Mucosa of rectum (tissue), 2 donors: ENCODE data around the gene CLBA1.

Source experiments
- H3K27ac ChIP-seq, 2 donors: one replicate each; pipeline ENCODE4 v1.7.0; 2013; ENCODE audit warnings: inconsistent platforms in 2 of 2, low read depth in 2 of 2, low read length in 2 of 2
- H3K27me3 ChIP-seq, 2 donors: one replicate each; pipeline ENCODE4 v1.7.0; 2013; ENCODE audit warnings: low read length in 2 of 2; ENCODE audit not compliant: control insufficient read depth in 2 of 2, insufficient read depth in 2 of 2
- H3K36me3 ChIP-seq, 2 donors: one replicate each; pipeline ENCODE4 v1.7.0; 2013; ENCODE audit warnings: low read length in 2 of 2; ENCODE audit not compliant: control insufficient read depth in 2 of 2, insufficient read depth in 2 of 2
- H3K4me1 ChIP-seq, 2 donors: one replicate each; pipeline ENCODE4 v1.7.0; 2013; ENCODE audit warnings: low read length in 2 of 2, mild to moderate bottlenecking in 1 of 2; ENCODE audit not compliant: control insufficient read depth in 2 of 2, insufficient read depth in 2 of 2
- H3K4me3 ChIP-seq, 2 donors: one replicate each; pipeline ENCODE4 v1.7.0; 2013; ENCODE audit warnings: low read length in 2 of 2
- H3K9ac ChIP-seq, 2 donors: one replicate each; pipeline ENCODE4 v1.7.0; 2013; ENCODE audit warnings: low read length in 2 of 2, low read depth in 1 of 2, mild to moderate bottlenecking in 1 of 2
- H3K9me3 ChIP-seq, 2 donors: one replicate each; pipeline ENCODE4 v1.7.0; 2013; ENCODE audit warnings: low read length in 2 of 2; ENCODE audit not compliant: control insufficient read depth in 2 of 2
- donor health status: healthy.
- donor health status: Normal muscosa, but diverticular disease.

The CLBA1 gene

GRCh38 chr14:105006831-105007592, 21.4 kb downstream of the CLBA1 start:
- Histone ChIP-seq H3K36me3 (peaks cover 17 to 18% of the 10 kb centered on the region in 2 donors), H3K27ac (no peak overlapping the region), H3K27me3 (no peaks in the 10 kb centered on the region), H3K9ac (no peak overlapping the region), H3K4me3 (no peak overlapping the region), H3K4me1 (no peaks in the 10 kb centered on the region), H3K9me3 (no peaks in the 10 kb centered on the region)

DNA sequence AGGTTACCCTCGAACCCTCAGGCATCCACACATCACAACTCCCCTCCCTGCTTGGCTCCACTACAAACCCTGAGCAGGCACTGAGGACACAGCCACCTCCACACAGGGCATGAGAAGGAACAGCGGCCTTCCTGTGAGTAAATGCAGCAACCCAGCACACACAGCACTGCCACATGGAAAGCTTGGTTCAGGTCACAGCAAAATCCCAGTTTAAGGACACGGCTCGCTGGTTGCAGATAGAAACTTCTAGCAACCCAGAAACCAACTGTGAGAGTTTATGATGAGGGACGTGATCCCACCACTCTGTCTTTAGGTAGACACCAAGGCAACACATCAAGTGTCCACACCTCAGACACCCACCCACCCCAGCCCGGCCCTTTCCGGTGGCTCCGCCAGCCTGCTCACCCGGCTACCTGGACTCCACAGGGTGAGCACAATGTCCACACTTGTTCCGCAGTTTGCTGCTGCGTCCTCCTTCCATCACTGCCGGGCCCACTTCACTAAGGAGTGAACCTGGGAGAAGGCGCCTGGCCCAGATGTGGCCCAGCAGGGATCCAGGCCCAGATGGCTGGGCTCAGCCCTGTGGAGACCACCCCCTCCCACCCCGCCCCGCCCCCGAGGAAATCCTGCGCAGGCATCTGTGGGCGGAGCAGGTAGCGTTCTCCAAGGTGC, 22.1 kb downstream of the CLBA1 start:
- no peaks in the 10 kb centered on the region for H3K27me3 ChIP-seq
- H3K4me3 ChIP-seq = no peak overlapping the region
- no peak overlapping the region for H3K27ac ChIP-seq
- H3K4me1 ChIP-seq = no peaks in the 10 kb centered on the region
- H3K36me3 ChIP-seq = peaks cover 17 to 18% of the 10 kb centered on the region in 2 donors
- no peak overlapping the region for H3K9ac ChIP-seq
- H3K9me3 ChIP-seq = no peaks in the 10 kb centered on the region

DNA sequence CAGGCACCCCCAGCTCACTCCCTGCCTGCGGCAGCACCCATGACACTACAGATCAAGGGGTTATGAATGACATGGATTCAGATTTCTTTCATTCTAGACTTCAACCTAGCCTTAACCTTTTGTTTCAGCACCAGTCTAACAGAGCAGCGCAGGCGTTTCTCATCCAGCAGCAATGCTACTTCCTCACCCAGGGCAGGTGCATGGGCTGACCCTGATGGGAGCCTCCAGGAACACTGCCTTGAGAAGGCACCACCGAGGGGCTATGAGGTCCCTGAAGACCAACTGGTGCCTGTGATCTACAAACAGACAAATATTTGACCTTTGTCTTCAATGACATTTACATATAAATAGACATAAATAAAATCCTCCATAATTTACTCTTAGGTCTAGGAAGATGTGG, 24.5 kb downstream of the CLBA1 start:
- Histone ChIP-seq H3K27ac (no peak overlapping the region), H3K27me3 (no peaks in the 10 kb centered on the region), H3K9me3 (no peaks in the 10 kb centered on the region), H3K9ac (no peak overlapping the region), H3K4me1 (no peaks in the 10 kb centered on the region), H3K36me3 (peaks cover 17 to 18% of the 10 kb centered on the region in 2 donors), H3K4me3 (no peak overlapping the region)

- H3K36me3 ChIP-seq = peaks cover 18 to 19% of the 10 kb centered on the region in 2 donors
Measured at GRCh38 chr14:105010891-105011291, 25.3 kb downstream of the CLBA1 start.

DNA sequence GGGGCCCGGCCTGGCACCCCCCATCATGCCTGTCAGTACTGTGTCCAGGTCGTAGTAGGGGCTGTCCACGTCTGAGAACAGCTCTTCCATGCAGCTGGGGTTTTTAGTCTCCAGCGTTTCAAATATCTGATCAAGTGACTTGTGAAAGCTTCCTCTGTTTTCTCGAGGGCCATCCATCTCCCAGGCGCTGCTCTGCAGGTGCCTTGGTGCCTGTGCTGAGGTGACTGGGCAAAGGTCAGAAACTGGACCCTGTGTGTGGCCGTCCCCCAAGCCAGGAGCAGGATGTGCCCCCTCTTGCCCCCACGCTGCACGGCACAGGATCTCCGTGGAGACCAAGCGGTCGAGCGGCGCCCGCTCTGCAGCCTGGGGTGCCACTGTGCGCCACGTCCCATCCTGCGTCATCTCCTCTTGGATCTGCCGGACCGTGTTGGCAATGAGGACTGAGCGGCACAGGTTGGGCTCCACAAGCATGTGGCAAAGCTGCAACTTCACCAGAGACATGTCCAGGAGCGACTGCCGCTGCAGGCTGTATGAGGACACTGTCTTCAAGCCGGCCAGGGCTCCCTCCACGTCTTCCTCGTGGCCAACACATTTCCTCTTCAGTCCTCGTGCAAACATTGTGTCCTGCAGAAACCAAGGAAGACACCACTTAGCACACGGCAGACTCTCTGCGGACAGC, 25.9 kb downstream of the CLBA1 start:
- H3K4me3 ChIP-seq = no peak overlapping the region
- H3K9ac ChIP-seq = no peak overlapping the region
- no peaks in the 10 kb centered on the region for H3K9me3 ChIP-seq
- H3K36me3 ChIP-seq = peaks cover 18 to 19% of the 10 kb centered on the region in 2 donors
- no peak overlapping the region for H3K27ac ChIP-seq
- H3K27me3 ChIP-seq = no peaks in the 10 kb centered on the region
- no peaks in the 10 kb centered on the region for H3K4me1 ChIP-seq

More at GRCh38 chr14:105010891-105011291, 25.3 kb downstream of the CLBA1 start:
- Histone ChIP-seq H3K4me3 (no peak overlapping the region), H3K9me3 (no peaks in the 10 kb centered on the region), H3K27me3 (no peaks in the 10 kb centered on the region), H3K27ac (no peak overlapping the region), H3K9ac (no peak overlapping the region), H3K4me1 (no peaks in the 10 kb centered on the region)

DNA sequence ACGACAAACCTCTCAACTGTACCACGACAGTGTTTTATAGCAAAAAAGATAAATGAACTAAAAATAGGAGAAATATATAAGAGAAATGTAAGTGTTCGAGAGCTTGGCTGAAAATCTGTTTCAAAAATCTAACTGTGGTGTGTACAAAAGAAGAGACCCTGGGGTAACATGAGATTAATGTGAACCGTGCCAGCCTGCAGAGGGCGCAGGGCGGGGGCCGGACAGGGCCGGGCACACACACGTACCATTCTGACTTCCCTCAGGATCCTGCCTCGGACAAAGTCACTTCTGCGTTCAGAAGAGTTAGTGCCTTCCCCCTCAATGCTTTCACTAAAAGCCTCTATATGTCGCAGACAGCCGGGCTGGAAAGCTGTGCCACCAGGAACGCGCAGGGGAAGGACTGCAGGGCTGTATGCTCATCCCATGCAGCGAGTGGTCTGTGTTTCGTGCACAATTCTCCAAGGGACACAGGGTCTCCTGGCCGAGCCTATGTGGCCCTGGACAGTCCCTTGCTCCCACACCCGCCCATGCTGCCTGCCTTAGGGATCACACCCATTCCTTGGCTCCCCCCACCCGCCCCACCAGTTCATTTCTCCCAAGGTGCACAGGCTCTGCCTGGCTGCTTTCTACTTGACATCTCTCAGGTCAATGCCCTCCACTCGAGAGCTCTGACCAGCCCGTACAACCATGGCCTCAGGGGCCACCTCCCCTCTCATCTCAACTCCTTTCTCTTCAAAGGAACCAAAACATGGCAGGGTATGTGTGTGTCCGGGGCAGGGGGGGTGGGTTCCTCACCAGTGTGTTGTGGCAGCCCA, 26.8 kb downstream of the CLBA1 start:
- Histone ChIP-seq H3K4me1 (peaks cover 0 to 5% of the 10 kb centered on the region in 2 donors), H3K9me3 (no peaks in the 10 kb centered on the region), H3K9ac (no peak overlapping the region), H3K27ac (no peak overlapping the region), H3K27me3 (no peaks in the 10 kb centered on the region), H3K36me3 (peaks cover 12 to 19% of the 10 kb centered on the region in 2 donors), H3K4me3 (no peak overlapping the region)

DNA sequence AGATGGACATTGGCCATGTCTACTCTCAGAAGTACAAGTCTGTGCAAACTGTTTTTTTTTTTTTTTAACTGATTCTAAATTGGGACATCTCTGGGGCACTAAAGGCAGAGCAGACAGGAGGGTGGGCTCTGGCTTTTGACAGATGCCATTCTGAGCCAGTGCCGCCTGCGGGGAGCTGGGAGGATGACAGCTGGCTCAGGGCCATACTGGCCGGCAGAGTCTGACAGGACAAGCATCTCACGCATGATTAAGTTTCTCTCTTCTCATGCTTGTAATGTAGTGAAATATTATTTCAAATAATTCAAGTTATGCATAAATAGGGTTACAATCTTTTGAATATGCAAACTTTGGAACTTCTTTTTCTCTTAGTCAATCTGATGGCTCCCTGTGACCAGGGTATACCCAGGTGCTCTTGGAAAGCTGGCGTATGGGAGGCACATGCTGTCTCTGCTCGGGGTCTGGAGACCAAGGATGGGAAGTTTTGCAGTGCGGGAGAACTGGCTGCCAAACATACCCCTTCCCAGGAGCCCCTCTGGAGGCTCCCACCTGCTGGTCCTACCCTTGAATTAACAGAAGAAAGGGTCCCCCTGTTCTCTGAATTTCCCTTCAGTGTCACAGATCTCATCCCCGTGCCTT, 27.7 kb downstream of the CLBA1 start:
- Histone ChIP-seq H3K4me3 (no peak overlapping the region), H3K4me1 (peaks cover 0 to 5% of the 10 kb centered on the region in 2 donors), H3K36me3 (peaks cover 11 to 19% of the 10 kb centered on the region in 2 donors), H3K9me3 (no peaks in the 10 kb centered on the region), H3K9ac (no peak overlapping the region), H3K27ac (no peak overlapping the region), H3K27me3 (no peaks in the 10 kb centered on the region)

DNA sequence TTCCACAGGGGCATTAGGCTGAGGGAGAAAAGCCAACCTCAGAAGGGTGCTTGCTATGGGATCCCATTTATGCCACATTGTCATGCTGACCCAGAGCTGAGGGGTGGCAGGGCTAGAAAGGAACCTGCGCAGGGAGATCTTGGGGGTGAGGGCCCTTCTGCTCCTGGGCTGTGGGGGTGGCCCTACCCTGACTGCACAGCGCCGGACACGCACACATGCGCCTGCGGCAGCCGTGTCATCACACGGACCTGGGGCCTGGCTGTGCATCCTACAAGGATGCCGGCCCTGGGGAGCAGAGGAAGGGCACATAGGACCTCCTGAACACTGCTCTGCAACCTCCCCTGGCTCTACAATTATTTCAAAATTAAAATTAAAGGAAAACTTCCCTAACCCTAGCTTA, 28.4 kb downstream of the CLBA1 start:
- Histone ChIP-seq H3K27ac (no peak overlapping the region), H3K9me3 (no peaks in the 10 kb centered on the region), H3K4me3 (no peak overlapping the region), H3K27me3 (no peaks in the 10 kb centered on the region), H3K9ac (no peak overlapping the region), H3K36me3 (peaks cover 11 to 19% of the 10 kb centered on the region in 2 donors), H3K4me1 (peaks cover 2 to 6% of the 10 kb centered on the region in 2 donors)

- Histone ChIP-seq H3K4me3 (no peak overlapping the region), H3K4me1 (peaks cover 7 to 12% of the 10 kb centered on the region in 2 donors), H3K36me3 (peaks cover 11 to 19% of the 10 kb centered on the region in 2 donors), H3K9me3 (no peaks in the 10 kb centered on the region), H3K27ac (no peak overlapping the region), H3K27me3 (no peaks in the 10 kb centered on the region), H3K9ac (no peak overlapping the region)
Measured at GRCh38 chr14:105014631-105015030, 29.0 kb downstream of the CLBA1 start.
